GM12892 (cell line): ENCODE measurements around the gene SWAP70.

Source experiments
- POLR2A ChIP-seq: IDR thresholded peaks from 2 replicates; pipeline ENCODE4 v1.6.1; 2011; ENCODE audit warnings: low read depth, low read length, control low read depth
- POLR2AphosphoS5 ChIP-seq: IDR thresholded peaks from 2 replicates; pipeline ENCODE4 v1.6.1; 2011; ENCODE audit warnings: low read depth, low read length, control low read depth
- TAF1 ChIP-seq: IDR thresholded peaks from 2 replicates; pipeline ENCODE4 v1.6.1; 2011; ENCODE audit warnings: low read depth, mild to moderate bottlenecking, control low read depth, low read length, borderline replicate concordance

- TF ChIP-seq POLR2AphosphoS5 (no peak), POLR2A (no peak), TAF1 (no peak)
Observed at GRCh38 chr11:9710223-9710622, 46.3 kb downstream of the SWAP70 start.
